Esophagus squamous epithelium (tissue), 5 donors: ENCODE data around the gene APP. TPM values are rescaled to one million over a fixed set of nuclear protein-coding genes. Genes with fewer than 3 reads are reported as not detected.

Experiments used
- DNase-seq: peaks from one replicate; lab custom pipeline; 2025; lab: John Stamatoyannopoulos, UW
- H3K27ac ChIP-seq, 4 donors: fragments of 200-600 bp; sonication (generic); one replicate each; pipeline ENCODE4 v1.5.1; 2016 to 2019; ENCODE audit warnings: mild to moderate bottlenecking in 1 of 4
- H3K27me3 ChIP-seq, 4 donors: fragments of 200-600 bp; sonication (generic); 1 replicate in 3 of 4; 2 replicates in 1 of 4; pipeline versions ENCODE4 v1.5.1 to v1.6.0; 2017 to 2021; ENCODE audit warnings: antibody characterized with exemption in 1 of 4
- H3K36me3 ChIP-seq, 3 donors: fragments of 200-600 bp; sonication (generic); one replicate each; pipeline ENCODE4 v1.5.1; 2016 to 2019
- H3K4me1 ChIP-seq, 3 donors: fragments of 200-600 bp; sonication (generic); one replicate each; pipeline ENCODE4 v1.5.1; 2017 to 2019
- H3K4me3 ChIP-seq, 4 donors: fragments of 200-600 bp; sonication (generic); 1 replicate in 3 of 4; 2 replicates in 1 of 4; pipeline ENCODE4 v1.5.1; 2016 to 2019; ENCODE audit warnings: mild to moderate bottlenecking in 2 of 4, moderate library complexity in 1 of 4
- H3K9me3 ChIP-seq, 3 donors: fragments of 200-600 bp; sonication (generic); one replicate each; pipeline ENCODE4 v1.5.1; 2016 to 2019
- POLR2A ChIP-seq, 4 donors: fragments of 450-650 bp; IDR thresholded peaks; one replicate each; pipeline ENCODE4 v1.6.1; 2017; ENCODE audit warnings: antibody characterized with exemption in 4 of 4, mild to moderate bottlenecking in 4 of 4, moderate library complexity in 3 of 4
- WGBS, 2 donors: methylation state at CpG; one replicate each; pipeline ENCODE4 v1.1.5; 2018; 5-methylcytosine and 5-hydroxymethylcytosine counted together
- intact Hi-C: fragments of 100-400 bp; cut with DNase I; formaldehyde crosslinking; loops from one replicate; pipeline ENCODE4 v1.15.0; 2022
- total RNA-seq, 4 donors: library from RNA; depleted of rRNA; stranded (reverse); fragments of >200 nt; gene quantifications; one replicate each; pipeline ENCODE4 v1.1.0, GENCODE V29; 2016
- TF ChIP-seq, protein P1 (sequence below), 6 experiments: fragments of 450-650 bp in 4 of 6; fragments of 200-600 bp in 2 of 6; sonication (generic) in 2 of 6; IDR thresholded peaks; one replicate each; pipeline ENCODE4 v1.5.1; 2016 to 2019; ENCODE audit warnings: antibody characterized with exemption in 6 of 6, mild to moderate bottlenecking in 4 of 6, moderate library complexity in 4 of 6
- donor health status: DM: yes; HTN: yes; CAD: no.

APP gene
- total RNA-seq, 4 donors from 2014 or later, result 58.2 to 277 (median 183) TPM

DNA sequence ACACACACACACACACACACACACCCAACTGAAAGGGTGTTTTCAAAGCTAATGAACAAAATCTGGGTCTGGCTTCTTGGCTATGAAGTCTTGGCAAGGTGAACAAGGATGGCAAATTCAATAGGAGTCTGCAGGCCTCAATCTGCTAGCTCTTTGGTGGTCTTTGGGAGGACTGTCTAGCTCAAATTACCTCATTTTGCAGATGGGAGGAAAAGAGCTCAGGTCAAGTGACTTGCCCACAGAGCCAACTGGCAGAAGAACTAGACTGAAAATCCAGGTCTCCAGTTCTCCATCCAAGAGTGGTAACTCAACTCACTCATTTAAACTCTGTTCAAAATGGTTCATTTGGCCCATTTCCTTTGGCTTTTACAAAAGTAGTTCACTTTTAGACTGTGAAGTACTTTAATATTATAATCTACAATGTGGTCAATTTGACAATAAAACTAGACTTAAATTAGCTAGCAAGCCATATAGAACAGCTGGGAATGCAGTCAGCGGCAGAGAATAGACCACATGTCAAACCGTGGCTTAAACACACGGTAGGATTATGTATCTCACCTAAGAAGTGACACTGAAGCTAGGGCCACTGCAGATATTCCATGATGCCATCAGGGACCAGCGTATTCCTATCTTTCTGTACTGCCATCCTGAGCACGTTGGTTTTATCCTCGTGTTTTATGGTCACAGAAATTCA lies 112.9 kb downstream of the APP start:
- Histone ChIP-seq H3K27ac (no peak overlapping the region), H3K4me3 (no peak overlapping the region), H3K9me3 (no peaks in the 10 kb centered on the region), H3K36me3 (no peaks in the 10 kb centered on the region), H3K27me3 (no peaks in the 10 kb centered on the region), H3K4me1 (peaks cover 0 to 35% (median 0%) of the 10 kb centered on the region in 3 donors)
- 92 to 95% methylated on average over 3 to 6 of the region's 6 CpGs for WGBS, 2 donors
- DNase-seq, result no peak
- intact Hi-C loops, result no loop called here
- TF ChIP-seq, protein P1, sequence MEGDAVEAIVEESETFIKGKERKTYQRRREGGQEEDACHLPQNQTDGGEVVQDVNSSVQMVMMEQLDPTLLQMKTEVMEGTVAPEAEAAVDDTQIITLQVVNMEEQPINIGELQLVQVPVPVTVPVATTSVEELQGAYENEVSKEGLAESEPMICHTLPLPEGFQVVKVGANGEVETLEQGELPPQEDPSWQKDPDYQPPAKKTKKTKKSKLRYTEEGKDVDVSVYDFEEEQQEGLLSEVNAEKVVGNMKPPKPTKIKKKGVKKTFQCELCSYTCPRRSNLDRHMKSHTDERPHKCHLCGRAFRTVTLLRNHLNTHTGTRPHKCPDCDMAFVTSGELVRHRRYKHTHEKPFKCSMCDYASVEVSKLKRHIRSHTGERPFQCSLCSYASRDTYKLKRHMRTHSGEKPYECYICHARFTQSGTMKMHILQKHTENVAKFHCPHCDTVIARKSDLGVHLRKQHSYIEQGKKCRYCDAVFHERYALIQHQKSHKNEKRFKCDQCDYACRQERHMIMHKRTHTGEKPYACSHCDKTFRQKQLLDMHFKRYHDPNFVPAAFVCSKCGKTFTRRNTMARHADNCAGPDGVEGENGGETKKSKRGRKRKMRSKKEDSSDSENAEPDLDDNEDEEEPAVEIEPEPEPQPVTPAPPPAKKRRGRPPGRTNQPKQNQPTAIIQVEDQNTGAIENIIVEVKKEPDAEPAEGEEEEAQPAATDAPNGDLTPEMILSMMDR (IDR thresholded peaks at IDR 0.05), result no peak
- TF ChIP-seq POLR2A (IDR thresholded peaks at IDR 0.05), result no peak

DNA sequence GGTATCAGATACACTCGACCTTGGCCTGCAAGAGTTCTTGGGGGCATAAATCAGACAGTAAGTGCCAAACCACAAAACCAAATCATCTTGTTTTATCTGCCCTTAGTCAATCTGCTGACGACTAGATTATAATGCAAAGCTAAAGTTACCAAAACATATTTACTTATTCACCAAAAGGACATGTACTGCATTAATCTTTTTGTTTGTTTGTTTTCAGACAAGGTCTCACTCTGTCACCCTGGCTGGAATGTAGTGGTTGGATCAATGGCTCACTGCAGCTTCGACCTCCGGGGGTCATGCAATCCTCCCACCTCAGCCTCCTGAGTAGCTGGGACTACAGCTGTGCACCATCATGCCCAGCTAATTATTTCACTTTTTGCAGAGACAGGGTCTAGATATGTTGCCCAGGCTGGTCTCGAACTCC lies 114.7 kb downstream of the APP start:
- intact Hi-C loops, result no loop called here
- no peak overlapping the region for H3K4me3 ChIP-seq
- H3K4me1 ChIP-seq, result peaks cover 0 to 30% (median 0%) of the 10 kb centered on the region in 3 donors
- DNase-seq, result no peak
- no peaks in the 10 kb centered on the region for H3K9me3 ChIP-seq
- WGBS, 2 donors, result 63 to 67% methylated on average over 5 of the region's 5 CpGs
- no peaks in the 10 kb centered on the region for H3K27me3 ChIP-seq
- H3K36me3 ChIP-seq, result peaks cover 0 to 14% (median 0%) of the 10 kb centered on the region in 3 donors
- TF ChIP-seq POLR2A (IDR thresholded peaks at IDR 0.05), result no peak
- TF ChIP-seq, protein P1 (IDR thresholded peaks at IDR 0.05), result no peak
- H3K27ac ChIP-seq, result no peak overlapping the region

DNA sequence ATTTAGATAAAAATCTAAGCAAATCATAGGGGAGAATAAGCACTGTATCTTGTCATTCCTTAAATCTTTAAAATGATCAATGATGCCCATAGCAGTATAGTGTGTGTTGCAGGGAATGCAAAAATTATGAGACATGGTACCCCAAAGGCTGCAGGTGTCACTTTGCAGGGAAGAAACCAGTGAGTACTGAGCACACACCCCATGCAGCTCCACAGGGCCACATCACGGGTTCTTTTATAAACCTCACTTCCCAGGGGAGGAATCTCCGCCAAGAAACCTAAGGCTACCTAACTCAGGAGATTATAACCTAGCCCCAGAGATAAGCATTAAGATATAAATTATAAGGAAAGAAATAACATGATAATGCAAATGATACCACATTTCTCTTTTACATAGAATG lies 115.6 kb downstream of the APP start:
- Histone ChIP-seq H3K27me3 (no peaks in the 10 kb centered on the region), H3K9me3 (no peaks in the 10 kb centered on the region), H3K4me3 (no peak overlapping the region), H3K4me1 (peaks cover 0 to 26% (median 0%) of the 10 kb centered on the region in 3 donors), H3K27ac (no peak overlapping the region), H3K36me3 (peaks cover 0 to 22% (median 0%) of the 10 kb centered on the region in 3 donors)
- DNase-seq, result no peak
- intact Hi-C loops, result no loop called here
- WGBS, 2 donors, result 11 to 36% methylated on average over 2 of the region's 2 CpGs
- TF ChIP-seq, protein P1 (IDR thresholded peaks at IDR 0.05), result no peak
- no peak for TF ChIP-seq POLR2A (IDR thresholded peaks at IDR 0.05)

- no peak for DNase-seq
- intact Hi-C loops, result no loop called here
- 77 to 96% methylated on average over 1 to 2 of the region's 2 CpGs for WGBS, 2 donors
Measured at GRCh38 chr21:26052057-26052456, 118.5 kb downstream of the APP start.

GRCh38 chr21:26050857-26051256 lies 119.7 kb downstream of the APP start:
- no peaks in the 10 kb centered on the region for H3K27me3 ChIP-seq
- DNase-seq, result no peak
- TF ChIP-seq POLR2A (IDR thresholded peaks at IDR 0.05), result no peak
- TF ChIP-seq, protein P1 (IDR thresholded peaks at IDR 0.05), result no peak
- H3K36me3 ChIP-seq, result peaks cover 0 to 60% (median 0%) of the 10 kb centered on the region in 3 donors
- intact Hi-C loops, result no loop called here
- H3K4me3 ChIP-seq, result no peak overlapping the region
- no peaks in the 10 kb centered on the region for H3K9me3 ChIP-seq
- H3K27ac ChIP-seq, result no peak overlapping the region
- peaks cover 0 to 13% (median 0%) of the 10 kb centered on the region in 3 donors for H3K4me1 ChIP-seq
- WGBS, 2 donors, result 89 to 90% methylated on average over 6 of the region's 6 CpGs

More at GRCh38 chr21:26052057-26052456, 118.5 kb downstream of the APP start:
- Histone ChIP-seq H3K9me3 (no peaks in the 10 kb centered on the region), H3K36me3 (peaks cover 0 to 50% (median 0%) of the 10 kb centered on the region in 3 donors), H3K27ac (no peak overlapping the region), H3K27me3 (no peaks in the 10 kb centered on the region), H3K4me3 (no peak overlapping the region), H3K4me1 (peaks cover 0 to 16% (median 0%) of the 10 kb centered on the region in 3 donors)
- TF ChIP-seq, protein P1 (IDR thresholded peaks at IDR 0.05), result no peak
- no peak for TF ChIP-seq POLR2A (IDR thresholded peaks at IDR 0.05)
